Suppressor macrophage treated with lipopolysaccharide for 1 hour (primary cell): Measurements from ENCODE around the gene SLC66A1.

Experiments used
- DNase-seq, 3 donors: peaks; one replicate each; pipeline ENCODE4 v3.0.0-alpha.2; 2020 to 2022

SLC66A1 gene

GRCh38 chr1:19325958-19326747 is 14.0 kb downstream of the SLC66A1 start:
- no peak for DNase-seq

GRCh38 chr1:19326748-19327065 is 14.6 kb downstream of the SLC66A1 start:
- no peak for DNase-seq

- DNase-seq, result no peak
Measured at GRCh38 chr1:19327301-19327700, 15.2 kb downstream of the SLC66A1 start.

- no peak for DNase-seq
Measured at GRCh38 chr1:19327736-19328135, 15.6 kb downstream of the SLC66A1 start.

GRCh38 chr1:19328486-19328885 is 16.4 kb downstream of the SLC66A1 start:
- DNase-seq, result no peak

GRCh38 chr1:19329188-19329587 is 17.1 kb downstream of the SLC66A1 start:
- DNase-seq, result no peak

GRCh38 chr1:19329611-19330010 is 17.5 kb downstream of the SLC66A1 start:
- no peak for DNase-seq

GRCh38 chr1:19330449-19331135 is 18.5 kb downstream of the SLC66A1 start:
- DNase-seq, result no peak

GRCh38 chr1:19331262-19331878 is 19.2 kb downstream of the SLC66A1 start:
- DNase-seq, result no peak

GRCh38 chr1:19332832-19333231 is 20.7 kb downstream of the SLC66A1 start:
- DNase-seq, result no peak

- DNase-seq, result no peak
Measured at GRCh38 chr1:19333587-19334354, 21.6 kb downstream of the SLC66A1 start.

- DNase-seq, result peak in 2 of 3 donors; percentile 23 to 34
Measured at GRCh38 chr1:19336543-19336942, 24.4 kb downstream of the SLC66A1 start.

- no peak for DNase-seq
Measured at GRCh38 chr1:19337289-19337688, 25.2 kb downstream of the SLC66A1 start.

- no peak for DNase-seq
Measured at GRCh38 chr1:19338323-19338762, 26.2 kb downstream of the SLC66A1 start.

GRCh38 chr1:19339214-19339861 is 27.2 kb downstream of the SLC66A1 start:
- no peak for DNase-seq

GRCh38 chr1:19340387-19340937 is 28.3 kb downstream of the SLC66A1 start:
- DNase-seq, result no peak

GRCh38 chr1:19341201-19342061 is 29.3 kb downstream of the SLC66A1 start:
- DNase-seq, result peak; percentile 82 to 88 (median 87)

GRCh38 chr1:19342062-19342750 is 30.1 kb downstream of the SLC66A1 start:
- DNase-seq, result no peak

GRCh38 chr1:19342894-19343616 is 30.9 kb downstream of the SLC66A1 start:
- DNase-seq, result no peak
